Measurements from ENCODE around the gene DOCK10. TPM values are rescaled to one million over a fixed set of nuclear protein-coding genes. Genes with fewer than 3 reads are reported as not detected.

DOCK10 gene
- total and polyA plus RNA-seq, 2 donors (not counting 3 experiments of a cell fraction or from before 2014, with no cell fraction given) = 5.8 to 23.0 TPM

DNA sequence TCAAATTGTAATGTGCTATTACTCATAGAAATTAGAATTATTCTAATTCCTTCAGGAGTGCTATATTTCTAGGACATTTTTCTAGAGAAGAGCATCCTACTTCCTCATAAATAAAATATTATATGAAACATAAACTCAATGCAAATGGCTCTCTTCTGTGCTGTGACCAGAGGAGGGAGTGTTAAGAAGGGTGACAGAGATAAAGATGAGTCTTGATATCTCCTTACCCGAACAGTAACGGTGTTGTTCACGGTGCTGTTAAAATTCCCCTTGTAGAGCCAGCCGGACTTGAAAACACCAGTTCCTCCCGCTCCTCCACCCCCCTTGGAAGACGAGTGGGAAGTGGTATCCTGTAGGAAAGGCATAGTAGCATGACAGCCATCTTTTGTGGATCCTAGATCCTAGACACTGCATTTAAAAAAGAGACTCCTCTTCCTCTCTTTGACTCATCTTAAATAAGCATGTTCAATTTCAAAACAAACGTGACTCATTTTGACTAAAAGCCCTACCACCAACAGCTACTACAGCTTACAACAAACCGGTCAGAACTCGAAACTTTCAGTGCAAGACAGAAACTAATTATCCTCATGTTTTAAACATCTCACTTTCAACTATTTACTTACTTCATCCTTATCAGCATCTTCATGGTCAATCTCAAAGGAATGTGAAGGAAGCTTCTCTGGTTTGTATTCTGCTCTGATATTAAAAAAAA, 156.3 kb downstream of the DOCK10 start:
- Histone ChIP-seq H3K4me3 (replicated peaks in 1 of 3; ENCODE audit: insufficient read depth in 1 of 3, low read depth in 1 of 3, low read length in 3 of 3) (no peak overlapping the region), H3K4me2 (ENCODE audit: insufficient read depth, low read length) (no peak overlapping the region), H3K27me3 (ENCODE audit: control insufficient read depth in 2 of 2, insufficient read depth in 2 of 2, low read length in 2 of 2) (no peaks in the 10 kb centered on the region), H3K36me3 (ENCODE audit: control insufficient read depth in 2 of 2, extremely low read depth in 1 of 2, insufficient read depth in 2 of 2, low read length in 2 of 2) (peaks cover 0 to 3% of the 10 kb centered on the region in 2 experiments), H3K79me2 (ENCODE audit: control insufficient read depth, insufficient read depth, low read length) (peaks cover 2% of the 10 kb centered on the region), H4K20me1 (replicated peaks; ENCODE audit: control insufficient read depth, extremely low read depth, insufficient read depth, low read length) (no peaks in the 10 kb centered on the region), H3K4me1 (ENCODE audit: control insufficient read depth, extremely low read depth, insufficient read depth, low read length) (peaks cover 28% of the 10 kb centered on the region), H3K9me1 (replicated peaks; ENCODE audit: control insufficient read depth, extremely low read depth, insufficient read depth, low read length) (no peaks in the 10 kb centered on the region), H3K9me3 (replicated peaks; ENCODE audit: control insufficient read depth, insufficient read depth, low read length) (no peaks in the 10 kb centered on the region), H3K9ac (replicated peaks; ENCODE audit: extremely low read depth, insufficient read depth, low read length) (no peak overlapping the region), H2AFZ (ENCODE audit: low read depth, low read length) (no peak overlapping the region), H3K27ac (ENCODE audit: insufficient read depth, low read depth, low read length) (no peak overlapping the region)
- intact Hi-C loops (cut with micrococcal nuclease) (no loop called here), dilution Hi-C loops (cut with MboI; ENCODE audit: extremely low pct_ligation_motif_present, low sequenced_read_pairs) (no loop called here)
- no TSS peak for BruUV-seq (replicated peaks)
- DNase-seq (ENCODE audit: low read depth, low spot score) = peak; percentile 21
- ChIA-PET POLR2A (no interaction called here), CTCF (interaction anchor here (0.9 kb wide), 1 partner anchor 10 kb away, joined by 3 read pairs; no protein-coding TSS in a partner anchor)
- TF ChIP-seq MYC (IDR thresholded peaks at IDR 0.05; ENCODE audit: low read depth, low read length) (no peak), FOS (IDR thresholded peaks at IDR 0.05; ENCODE audit: borderline replicate concordance, insufficient read depth, low read length) (peak; percentile 52)
- no peak for FAIRE-seq

DNA sequence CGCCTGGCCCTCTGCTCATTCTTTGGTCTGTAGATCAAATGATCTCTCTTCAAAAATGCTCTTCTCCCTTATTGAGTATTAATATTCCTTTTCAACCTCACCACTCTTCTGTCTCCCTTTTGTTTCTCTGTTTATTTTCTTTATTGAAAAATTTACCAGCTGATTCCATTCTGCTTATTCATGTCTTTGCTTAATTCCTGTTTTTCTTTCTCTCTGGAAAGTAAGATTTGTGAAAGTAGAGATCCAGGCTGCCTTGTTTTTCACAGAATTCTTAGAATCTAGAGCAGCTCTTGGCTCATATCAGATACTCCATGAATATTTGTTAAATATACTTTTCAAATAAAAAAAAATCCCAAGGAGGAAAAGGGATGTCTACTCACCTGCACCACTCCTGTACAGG, 157.0 kb downstream of the DOCK10 start:
- dilution Hi-C loops (cut with MboI; ENCODE audit: extremely low pct_ligation_motif_present, low sequenced_read_pairs) = no loop called here
- H4K20me1 ChIP-seq (replicated peaks; ENCODE audit: control insufficient read depth, extremely low read depth, insufficient read depth, low read length) = no peaks in the 10 kb centered on the region
- peaks cover 28% of the 10 kb centered on the region for H3K4me1 ChIP-seq (ENCODE audit: control insufficient read depth, extremely low read depth, insufficient read depth, low read length)
- intact Hi-C loops (cut with micrococcal nuclease) = no loop called here
- no peak overlapping the region for H3K9ac ChIP-seq (replicated peaks; ENCODE audit: extremely low read depth, insufficient read depth, low read length)
- no peaks in the 10 kb centered on the region for H3K9me3 ChIP-seq (replicated peaks; ENCODE audit: control insufficient read depth, insufficient read depth, low read length)
- no TSS peak for BruUV-seq (replicated peaks)
- H3K9me1 ChIP-seq (replicated peaks; ENCODE audit: control insufficient read depth, extremely low read depth, insufficient read depth, low read length) = no peaks in the 10 kb centered on the region
- H3K36me3 ChIP-seq (ENCODE audit: control insufficient read depth in 2 of 2, extremely low read depth in 1 of 2, insufficient read depth in 2 of 2, low read length in 2 of 2) = peaks cover 0 to 3% of the 10 kb centered on the region in 2 experiments
- no peak overlapping the region for H3K4me2 ChIP-seq (ENCODE audit: insufficient read depth, low read length)
- DNase-seq (ENCODE audit: low read depth, low spot score) (no peak), FAIRE-seq (no peak)
- no peak overlapping the region for H3K4me3 ChIP-seq (replicated peaks in 1 of 3; ENCODE audit: insufficient read depth in 1 of 3, low read depth in 1 of 3, low read length in 3 of 3)
- H3K27ac ChIP-seq (ENCODE audit: insufficient read depth, low read depth, low read length) = no peak overlapping the region
- TF ChIP-seq CTCF (IDR thresholded peaks at IDR 0.05; ENCODE audit: extremely low read depth in 1 of 2, insufficient read depth in 1 of 2, low read depth in 1 of 2, low read length in 2 of 2) = no peak
- no peak for TF ChIP-seq MYC (IDR thresholded peaks at IDR 0.05; ENCODE audit: low read depth, low read length)
- TF ChIP-seq, protein P1, sequence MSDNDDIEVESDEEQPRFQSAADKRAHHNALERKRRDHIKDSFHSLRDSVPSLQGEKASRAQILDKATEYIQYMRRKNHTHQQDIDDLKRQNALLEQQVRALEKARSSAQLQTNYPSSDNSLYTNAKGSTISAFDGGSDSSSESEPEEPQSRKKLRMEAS (IDR thresholded peaks at IDR 0.05; ENCODE audit: insufficient read depth, insufficient read length) = no peak
- TF ChIP-seq POLR2AphosphoS5 (IDR thresholded peaks at IDR 0.05; ENCODE audit: insufficient read depth, low read depth, low read length) = no peak
- TF ChIP-seq FOS (IDR thresholded peaks at IDR 0.05; ENCODE audit: borderline replicate concordance, insufficient read depth, low read length) = no peak
- TF ChIP-seq POLR2A (IDR thresholded peaks at IDR 0.05; ENCODE audit: low read depth, low read length) = no peak
- TF ChIP-seq GATA2 (IDR thresholded peaks at IDR 0.05; ENCODE audit: insufficient read depth, insufficient read length, low read depth, low read length) = no peak
- no peak for TF ChIP-seq EZH2 (IDR thresholded peaks at IDR 0.05; ENCODE audit: borderline replicate concordance, low read depth, low read length, severe bottlenecking)
- TF ChIP-seq JUN (IDR thresholded peaks at IDR 0.05; ENCODE audit: borderline replicate concordance, insufficient read depth, insufficient read length, low read depth) = no peak
- no peaks in the 10 kb centered on the region for H3K27me3 ChIP-seq (ENCODE audit: control insufficient read depth in 2 of 2, insufficient read depth in 2 of 2, low read length in 2 of 2)
- POLR2A ChIA-PET = no interaction called here
- CTCF ChIA-PET = no interaction called here
- H2AFZ ChIP-seq (ENCODE audit: low read depth, low read length) = no peak overlapping the region
- H3K79me2 ChIP-seq (ENCODE audit: control insufficient read depth, insufficient read depth, low read length) = peaks cover 2% of the 10 kb centered on the region
